Measurements from ENCODE around the gene RANBP10. TPM values are rescaled to one million over a fixed set of nuclear protein-coding genes. Genes with fewer than 3 reads are reported as not detected.

Gene RANBP10
- total and polyA plus RNA-seq, 2 of the 13 experiments (the other 11 are each of a cell fraction or from before 2014, with no cell fraction given), result 9.2 to 22.7 TPM

DNA sequence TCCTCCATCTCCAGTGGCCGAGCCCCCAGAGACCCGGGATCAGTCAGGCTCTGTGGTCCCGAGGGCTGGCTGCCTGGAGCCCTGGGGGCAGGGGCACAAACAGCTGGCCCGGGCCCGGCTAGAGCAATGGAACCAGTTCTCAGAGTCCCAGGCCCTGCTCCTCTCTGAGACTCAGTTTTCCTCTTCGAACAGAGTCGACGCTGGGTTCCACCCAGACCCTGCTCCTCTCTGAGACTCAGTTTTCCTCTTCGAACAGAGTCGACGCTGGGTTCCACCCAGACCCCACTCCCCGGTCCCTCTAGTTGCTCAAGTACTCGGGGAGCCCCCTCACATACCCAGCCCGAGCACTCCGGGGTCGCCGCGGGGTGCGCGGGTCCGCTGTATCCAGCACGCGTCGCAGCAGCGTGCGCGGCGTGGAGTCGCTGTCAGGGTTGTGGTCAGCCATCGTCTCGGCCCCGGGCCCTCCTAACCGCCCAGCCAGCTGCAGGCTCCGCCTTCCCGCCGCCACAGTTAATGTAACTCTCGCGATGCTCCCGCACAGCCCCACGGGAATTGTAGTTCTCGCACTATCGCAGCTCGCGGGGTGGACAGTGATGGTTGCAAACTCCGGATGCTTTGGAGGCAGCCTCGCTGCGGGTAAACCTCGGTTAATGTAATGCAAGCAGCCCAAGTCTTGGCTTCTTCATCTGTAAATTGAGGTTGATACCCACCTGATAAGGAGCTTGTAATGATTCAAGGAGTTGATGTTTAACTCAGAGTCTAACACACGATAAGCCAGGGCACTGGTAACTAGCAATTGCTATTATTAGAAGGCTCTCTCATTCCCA lies 27.3 kb upstream of the RANBP10 start (continued):
- TF ChIP-seq ZFP91 (CRISPR knock-in tag; IDR thresholded peaks at IDR 0.05; ENCODE audit: borderline replicate concordance), result peak; percentile 87; the same call in 1 of the 2 replicates
- TF ChIP-seq, protein P1, sequence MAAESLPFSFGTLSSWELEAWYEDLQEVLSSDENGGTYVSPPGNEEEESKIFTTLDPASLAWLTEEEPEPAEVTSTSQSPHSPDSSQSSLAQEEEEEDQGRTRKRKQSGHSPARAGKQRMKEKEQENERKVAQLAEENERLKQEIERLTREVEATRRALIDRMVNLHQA (CRISPR knock-in tag; IDR thresholded peaks at IDR 0.05), result no peak
- peak; percentile 85; the same call in 1 of the 2 replicates for TF ChIP-seq ZSCAN20 (CRISPR knock-in tag; IDR thresholded peaks at IDR 0.05; ENCODE audit: borderline replicate concordance)
- TF ChIP-seq TGIF2 (CRISPR knock-in tag; IDR thresholded peaks at IDR 0.05), result peak; percentile 78
- peak; percentile 67; the same call in 1 of the 2 replicates for TF ChIP-seq ZNF329 (CRISPR knock-in tag; IDR thresholded peaks at IDR 0.05; ENCODE audit: low read depth)
- TF ChIP-seq ATF6 (CRISPR knock-in tag; conservative IDR thresholded peaks at IDR 0.05), result 0 out of 2 replicates have a peak, but pooled peaks have one; percentile 56
- peak; percentile 76 for TF ChIP-seq ATF2 (CRISPR knock-in tag; IDR thresholded peaks at IDR 0.05)
- no peak; the same call in 1 of the 2 replicates for TF ChIP-seq SSRP1 (CRISPR knock-in tag; IDR thresholded peaks at IDR 0.05)
- TF ChIP-seq KLF6 (CRISPR knock-in tag; IDR thresholded peaks at IDR 0.05), result peak; percentile 69; the same call in 1 of the 2 replicates
- no peak for TF ChIP-seq ZNF562 (CRISPR knock-in tag; IDR thresholded peaks at IDR 0.05; ENCODE audit: borderline replicate concordance)
- peak; percentile 96; the same call in 1 of the 2 replicates for TF ChIP-seq ZNF614 (CRISPR knock-in tag; IDR thresholded peaks at IDR 0.05; ENCODE audit: borderline replicate concordance)
- peak; percentile 49; the same call in 1 of the 2 replicates for TF ChIP-seq GATAD2A (CRISPR knock-in tag; IDR thresholded peaks at IDR 0.05)
- peak; percentile 97 for TF ChIP-seq JARID2 (CRISPR knock-in tag; IDR thresholded peaks at IDR 0.05; ENCODE audit: insufficient replicate concordance)
- TF ChIP-seq ZNF34 (CRISPR knock-in tag; IDR thresholded peaks at IDR 0.05; ENCODE audit: borderline replicate concordance), result 0 out of 2 replicates have a peak, but pooled peaks have one; percentile 38
- TF ChIP-seq ZNF446 (CRISPR knock-in tag; IDR thresholded peaks at IDR 0.05), result 0 out of 2 replicates have a peak, but pooled peaks have one; percentile 56
- no peak for TF ChIP-seq ZNF564 (CRISPR knock-in tag; IDR thresholded peaks at IDR 0.05)
- TF ChIP-seq SOX6 (IDR thresholded peaks at IDR 0.05), result no peak
- no peak; the same call in 1 of the 2 replicates for TF ChIP-seq SOX6 (CRISPR knock-in tag; IDR thresholded peaks at IDR 0.05)
- TF ChIP-seq ZNF713 (CRISPR knock-in tag; IDR thresholded peaks at IDR 0.05), result no peak
- 0 out of 2 replicates have a peak, but pooled peaks have one; percentile 56 for TF ChIP-seq ZBTB44 (CRISPR knock-in tag; IDR thresholded peaks at IDR 0.05)

Measured in HepG2 (cell line).